Body of pancreas (tissue), 4 donors: ENCODE measurements around the gene ZDHHC3.

Experiments
- CTCF ChIP-seq, 7 experiments: fragments of 450-650 bp in 4 of 7; fragments of 200-600 bp in 3 of 7; sonication (generic) in 3 of 7; IDR thresholded peaks; one replicate each; pipeline ENCODE4 v1.5.1; 2016 to 2019; ENCODE audit warnings: antibody characterized with exemption in 7 of 7
- POLR2A ChIP-seq, 3 donors: fragments of 450-650 bp; IDR thresholded peaks; one replicate each; pipeline ENCODE4 v1.6.1; 2016; ENCODE audit warnings: antibody characterized with exemption in 3 of 3, mild to moderate bottlenecking in 2 of 3

- no peak for TF ChIP-seq POLR2A (IDR thresholded peaks at IDR 0.05)
- TF ChIP-seq CTCF (IDR thresholded peaks at IDR 0.05) = no peak
Measured at GRCh38 chr3:44893097-44893496, 82.9 kb downstream of the ZDHHC3 start.
